BE2C (cell line): ENCODE data around the gene ASTN2.
"Not testable (repeated sequence)": the region's sequence is repeated elsewhere in the genome, so short reads cannot be mapped to it uniquely, and the experiment has no call there.

ENCODE experiments used
- DNase-seq: peaks from one replicate; pipeline ENCODE4 v3.0.0-alpha.2; 2020
- H3K27me3 ChIP-seq: fragments of 250-450 bp; sonication (Bioruptor Pico); 2 replicates; pipeline ENCODE4 v1.5.1; 2020; ENCODE audit warnings: mild to moderate bottlenecking
- H3K36me3 ChIP-seq: fragments of 250-450 bp; sonication (Bioruptor Pico); 2 replicates; pipeline ENCODE4 v1.5.1; 2020; ENCODE audit warnings: mild to moderate bottlenecking
- H3K4me1 ChIP-seq: fragments of 250-450 bp; sonication (Bioruptor Pico); 2 replicates; pipeline ENCODE4 v1.5.1; 2020
- H3K4me3 ChIP-seq: 2 replicates; pipeline ENCODE4 v1.5.1; 2011; ENCODE audit warnings: low read depth, low read length
- H3K9me3 ChIP-seq: fragments of 250-450 bp; sonication (Bioruptor Pico); 2 replicates; pipeline ENCODE4 v1.5.1; 2020
- TF ChIP-seq, protein P1 (sequence below): IDR thresholded peaks from 2 replicates; pipeline ENCODE4 v1.5.1; 2012; ENCODE audit warnings: mild to moderate bottlenecking, low read depth, low read length

ASTN2 gene

DNA sequence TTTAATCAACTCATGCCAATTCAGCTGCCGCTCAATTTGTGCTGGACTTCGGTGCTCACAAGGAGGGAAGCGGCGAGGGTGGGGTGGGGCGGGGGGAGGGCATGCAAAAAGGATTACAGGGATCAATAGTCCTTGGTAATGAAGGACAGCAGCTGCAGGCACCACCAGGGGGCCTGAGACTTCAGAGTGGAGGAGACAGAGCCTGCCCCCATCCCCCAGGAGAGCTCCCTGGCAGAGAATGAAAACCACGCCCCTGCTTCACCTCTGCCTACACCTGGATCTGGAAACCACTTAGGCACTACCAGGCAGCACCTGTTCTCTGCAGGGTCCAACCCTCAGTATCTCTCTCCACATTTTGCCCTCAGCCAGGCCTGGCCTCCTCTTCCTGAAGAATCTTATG is 572.2 kb downstream of the ASTN2 start:
- H3K9me3 ChIP-seq = no peaks in the 10 kb centered on the region
- no peaks in the 10 kb centered on the region for H3K4me1 ChIP-seq
- no peaks in the 10 kb centered on the region for H3K27me3 ChIP-seq
- TF ChIP-seq, protein P1, sequence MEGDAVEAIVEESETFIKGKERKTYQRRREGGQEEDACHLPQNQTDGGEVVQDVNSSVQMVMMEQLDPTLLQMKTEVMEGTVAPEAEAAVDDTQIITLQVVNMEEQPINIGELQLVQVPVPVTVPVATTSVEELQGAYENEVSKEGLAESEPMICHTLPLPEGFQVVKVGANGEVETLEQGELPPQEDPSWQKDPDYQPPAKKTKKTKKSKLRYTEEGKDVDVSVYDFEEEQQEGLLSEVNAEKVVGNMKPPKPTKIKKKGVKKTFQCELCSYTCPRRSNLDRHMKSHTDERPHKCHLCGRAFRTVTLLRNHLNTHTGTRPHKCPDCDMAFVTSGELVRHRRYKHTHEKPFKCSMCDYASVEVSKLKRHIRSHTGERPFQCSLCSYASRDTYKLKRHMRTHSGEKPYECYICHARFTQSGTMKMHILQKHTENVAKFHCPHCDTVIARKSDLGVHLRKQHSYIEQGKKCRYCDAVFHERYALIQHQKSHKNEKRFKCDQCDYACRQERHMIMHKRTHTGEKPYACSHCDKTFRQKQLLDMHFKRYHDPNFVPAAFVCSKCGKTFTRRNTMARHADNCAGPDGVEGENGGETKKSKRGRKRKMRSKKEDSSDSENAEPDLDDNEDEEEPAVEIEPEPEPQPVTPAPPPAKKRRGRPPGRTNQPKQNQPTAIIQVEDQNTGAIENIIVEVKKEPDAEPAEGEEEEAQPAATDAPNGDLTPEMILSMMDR = peak; percentile 21; the same call in 1 of the 2 replicates
- DNase-seq = no peak
- H3K4me3 ChIP-seq = no peak overlapping the region
- H3K36me3 ChIP-seq = peaks cover 38% of the 10 kb centered on the region

DNA sequence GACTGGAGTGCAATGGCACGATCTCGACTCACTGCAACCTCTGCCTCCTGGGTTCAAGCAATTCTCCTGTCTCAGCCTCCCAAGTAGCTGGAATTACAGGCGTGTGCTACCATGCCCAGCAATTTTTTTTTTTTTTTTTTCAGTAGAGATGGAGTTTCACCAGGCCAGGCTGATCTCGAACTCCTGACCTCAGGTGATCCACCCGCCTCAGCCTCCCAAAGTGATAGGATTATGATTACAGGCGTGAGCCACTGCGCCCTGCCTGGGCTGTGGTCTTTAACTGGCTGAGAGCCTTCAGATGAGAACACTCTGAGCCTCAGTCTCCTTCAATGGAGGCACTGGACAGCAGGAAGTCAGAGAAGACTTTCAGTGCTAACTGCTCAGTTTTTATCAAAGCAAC is 576.4 kb downstream of the ASTN2 start:
- not testable (repeated sequence) for H3K9me3 ChIP-seq, H3K4me1 ChIP-seq

DNA sequence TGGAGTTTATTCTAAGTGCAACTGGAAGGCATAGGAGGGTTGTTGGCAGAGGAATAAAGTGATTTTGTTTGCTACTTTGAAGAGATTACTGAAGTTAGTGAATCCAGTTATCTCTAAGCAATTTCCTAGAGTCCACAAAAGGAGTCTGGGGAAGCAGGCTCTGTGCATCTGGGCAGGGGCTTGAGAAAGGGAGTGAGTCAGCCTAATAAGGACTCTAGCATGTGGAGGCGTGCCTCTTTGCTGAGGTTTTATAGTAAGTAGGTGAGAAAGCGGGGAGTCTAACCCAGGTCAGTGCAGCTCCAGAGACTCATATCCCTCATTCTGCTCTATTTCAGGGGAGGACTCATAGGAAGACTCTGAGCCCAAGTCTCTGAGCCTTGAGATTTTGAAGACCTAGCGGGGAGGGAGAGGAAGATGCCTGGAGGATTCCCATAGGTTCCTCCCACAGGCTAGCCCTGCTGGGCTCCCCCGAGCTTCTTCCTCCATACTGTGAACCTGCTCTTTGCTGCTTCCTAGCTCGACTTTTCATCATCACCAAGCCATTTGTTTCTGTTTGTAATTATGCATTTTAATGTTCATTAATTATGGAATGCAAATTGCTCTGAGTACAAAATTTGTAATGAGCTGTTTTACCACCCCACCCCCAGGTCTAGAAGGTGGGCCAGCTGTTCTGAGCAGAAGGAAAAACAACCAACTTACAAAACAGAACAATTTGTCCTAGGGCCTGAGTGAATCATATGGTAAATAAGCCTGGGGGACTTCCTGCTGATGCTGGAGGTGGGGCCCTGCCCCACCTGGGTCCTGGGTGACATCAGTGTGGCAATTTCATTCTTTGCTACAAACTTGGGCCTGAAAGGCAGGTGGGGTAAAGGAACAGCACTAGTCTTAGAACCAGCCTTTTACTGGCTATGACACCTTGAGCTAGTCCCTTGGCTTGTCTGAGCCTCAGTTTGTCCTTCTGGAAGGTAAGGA is 577.6 kb downstream of the ASTN2 start:
- no peaks in the 10 kb centered on the region for H3K9me3 ChIP-seq
- H3K36me3 ChIP-seq = peaks cover 13% of the 10 kb centered on the region
- TF ChIP-seq, protein P1 = no peak
- no peaks in the 10 kb centered on the region for H3K4me1 ChIP-seq
- no peak for DNase-seq
- no peak overlapping the region for H3K4me3 ChIP-seq
- no peaks in the 10 kb centered on the region for H3K27me3 ChIP-seq

More for the DNA sequence above, 576.4 kb downstream of the ASTN2 start:
- H3K4me3 ChIP-seq, H3K27me3 ChIP-seq, DNase-seq: not testable (repeated sequence)
- H3K36me3 ChIP-seq = peaks cover 19% of the 10 kb centered on the region

DNA sequence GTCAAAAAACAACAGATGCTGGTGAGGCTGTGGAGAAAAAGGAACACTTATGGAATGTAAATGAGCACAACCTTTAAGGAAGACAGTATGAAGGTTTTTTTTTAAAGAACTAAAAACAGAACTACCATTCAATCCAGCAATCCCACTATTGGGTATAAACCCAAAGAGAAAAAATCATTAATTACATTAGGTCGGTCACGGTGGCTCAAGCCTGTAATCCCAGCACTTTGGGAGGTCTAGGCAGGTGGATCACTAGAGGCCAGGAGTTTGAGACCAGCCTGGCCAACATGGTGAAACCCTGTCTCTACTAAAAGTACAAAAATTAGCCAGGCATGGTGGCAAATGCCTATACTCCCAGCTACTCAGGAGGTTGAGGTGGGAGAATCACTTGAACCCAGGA is 584.5 kb downstream of the ASTN2 start:
- H3K36me3 ChIP-seq, H3K4me1 ChIP-seq, DNase-seq, H3K9me3 ChIP-seq, H3K27me3 ChIP-seq, H3K4me3 ChIP-seq: not testable (repeated sequence)

DNA sequence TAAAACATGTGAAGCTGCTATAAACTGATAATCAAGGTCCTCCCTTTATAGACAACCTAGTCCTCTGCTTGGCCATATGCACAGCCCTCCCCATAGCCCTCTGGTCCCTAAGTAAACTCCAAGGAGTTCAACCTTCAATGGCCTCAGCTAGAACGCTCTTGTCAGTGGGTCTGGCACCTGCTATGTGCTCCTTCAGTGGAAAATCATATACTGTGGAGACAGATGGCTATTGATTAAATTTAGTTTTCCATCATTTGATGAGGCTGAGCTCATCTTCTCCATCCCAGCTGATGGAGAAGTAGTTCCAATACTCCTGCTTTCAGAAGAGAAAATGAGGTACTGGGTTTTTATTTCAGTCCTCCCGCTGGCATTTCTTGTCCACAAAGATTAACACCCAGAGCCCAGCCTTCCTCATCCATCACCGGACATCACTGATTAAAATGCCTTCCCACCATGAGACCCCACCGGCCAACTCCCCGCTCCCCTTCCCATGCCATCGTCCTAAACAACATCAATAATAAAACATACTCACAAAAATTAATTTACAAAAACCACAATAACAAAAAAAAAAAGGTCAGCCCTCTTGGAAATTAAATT is 593.1 kb downstream of the ASTN2 start:
- TF ChIP-seq, protein P1 = no peak
- Histone ChIP-seq H3K4me3 (no peak overlapping the region), H3K36me3 (peaks cover 23% of the 10 kb centered on the region), H3K9me3 (no peaks in the 10 kb centered on the region), H3K27me3 (no peaks in the 10 kb centered on the region), H3K4me1 (no peaks in the 10 kb centered on the region)
- DNase-seq = no peak

DNA sequence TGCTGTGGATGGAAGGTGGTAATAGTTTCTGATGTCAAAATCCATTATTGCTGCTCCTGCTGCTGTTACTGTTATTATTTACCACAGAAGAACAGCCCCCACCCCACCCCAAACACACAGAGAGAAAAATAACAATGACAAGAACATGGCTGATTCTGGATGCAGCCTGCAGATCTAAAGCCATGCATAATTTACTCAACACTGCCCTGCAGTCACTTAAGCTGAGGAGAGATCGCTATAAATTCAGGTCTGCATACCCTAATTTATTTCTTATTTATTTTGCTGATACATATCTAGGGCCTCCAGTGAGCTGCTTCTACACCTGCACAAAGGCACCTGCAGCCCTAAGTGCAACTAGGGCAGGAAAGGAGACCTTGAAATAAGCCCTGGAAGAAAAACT is 595.7 kb downstream of the ASTN2 start:
- H3K9me3 ChIP-seq = no peaks in the 10 kb centered on the region
- H3K4me3 ChIP-seq = no peak overlapping the region
- no peak for DNase-seq
- peaks cover 23% of the 10 kb centered on the region for H3K36me3 ChIP-seq
- TF ChIP-seq, protein P1 = no peak
- H3K4me1 ChIP-seq = no peaks in the 10 kb centered on the region
- H3K27me3 ChIP-seq = no peaks in the 10 kb centered on the region

DNA sequence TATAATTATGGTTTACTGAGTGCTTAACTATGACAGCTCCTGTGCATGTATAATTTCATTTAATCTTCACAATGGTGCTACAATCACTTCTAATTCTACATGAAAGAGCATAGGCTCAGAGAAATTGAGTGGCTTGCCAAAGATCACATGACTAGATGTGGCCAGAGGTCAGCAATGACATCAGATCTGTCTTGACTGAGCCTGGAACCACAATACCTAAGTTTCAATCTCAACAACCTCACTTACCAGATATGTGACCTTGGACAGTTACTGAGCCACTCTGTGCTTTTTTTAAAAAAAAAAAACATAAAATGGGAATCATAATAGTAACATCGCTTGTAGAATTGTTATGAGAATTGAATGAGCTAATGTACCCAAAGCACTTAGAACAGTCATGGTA is 597.1 kb downstream of the ASTN2 start:
- H3K36me3 ChIP-seq = peaks cover 30% of the 10 kb centered on the region

More for the DNA sequence above, 597.1 kb downstream of the ASTN2 start:
- TF ChIP-seq, protein P1 = no peak
- H3K4me3 ChIP-seq = no peak overlapping the region
- H3K4me1 ChIP-seq = no peaks in the 10 kb centered on the region
- H3K27me3 ChIP-seq = no peaks in the 10 kb centered on the region
- DNase-seq = no peak
- no peaks in the 10 kb centered on the region for H3K9me3 ChIP-seq
